WERI-Rb-1 (cell line): ENCODE results near the gene ALG9.

Experiments used
- DNase-seq: peaks from one replicate; pipeline ENCODE4 v3.0.0-alpha.2; 2020
- H3K27ac ChIP-seq: fragments of 250-450 bp; sonication (Bioruptor Pico); 2 replicates; pipeline ENCODE4 v1.5.1; 2020; ENCODE audit warnings: mild to moderate bottlenecking, moderate library complexity
- H3K27me3 ChIP-seq: fragments of 250-450 bp; sonication (Bioruptor Pico); 2 replicates; pipeline ENCODE4 v1.5.1; 2021; ENCODE audit warnings: mild to moderate bottlenecking, low read depth, moderate library complexity; ENCODE audit not compliant: insufficient read depth, severe bottlenecking
- H3K36me3 ChIP-seq: fragments of 250-450 bp; sonication (Bioruptor Pico); 2 replicates; pipeline ENCODE4 v1.5.1; 2020; ENCODE audit warnings: mild to moderate bottlenecking, moderate library complexity
- H3K4me3 ChIP-seq: 2 replicates; pipeline ENCODE4 v1.5.1; 2011; ENCODE audit warnings: low read depth, mild to moderate bottlenecking, control low read depth, low read length
- H3K9me3 ChIP-seq: fragments of 250-450 bp; sonication (Bioruptor Pico); 2 replicates; pipeline ENCODE4 v1.5.1; 2021; ENCODE audit warnings: mild to moderate bottlenecking, moderate library complexity; ENCODE audit not compliant: severe bottlenecking
- TF ChIP-seq, protein P1 (sequence below): IDR thresholded peaks from 2 replicates; pipeline ENCODE4 v1.5.1; 2011; ENCODE audit warnings: low read depth, mild to moderate bottlenecking, control low read depth, inconsistent platforms, low read length

ALG9 gene

GRCh38 chr11:111910676-111911562 is 39.5 kb upstream of the ALG9 start:
- H3K9me3 ChIP-seq: no peaks in the 10 kb centered on the region
- H3K36me3 ChIP-seq: no peaks in the 10 kb centered on the region
- H3K4me3 ChIP-seq: no peak overlapping the region
- TF ChIP-seq, protein P1, sequence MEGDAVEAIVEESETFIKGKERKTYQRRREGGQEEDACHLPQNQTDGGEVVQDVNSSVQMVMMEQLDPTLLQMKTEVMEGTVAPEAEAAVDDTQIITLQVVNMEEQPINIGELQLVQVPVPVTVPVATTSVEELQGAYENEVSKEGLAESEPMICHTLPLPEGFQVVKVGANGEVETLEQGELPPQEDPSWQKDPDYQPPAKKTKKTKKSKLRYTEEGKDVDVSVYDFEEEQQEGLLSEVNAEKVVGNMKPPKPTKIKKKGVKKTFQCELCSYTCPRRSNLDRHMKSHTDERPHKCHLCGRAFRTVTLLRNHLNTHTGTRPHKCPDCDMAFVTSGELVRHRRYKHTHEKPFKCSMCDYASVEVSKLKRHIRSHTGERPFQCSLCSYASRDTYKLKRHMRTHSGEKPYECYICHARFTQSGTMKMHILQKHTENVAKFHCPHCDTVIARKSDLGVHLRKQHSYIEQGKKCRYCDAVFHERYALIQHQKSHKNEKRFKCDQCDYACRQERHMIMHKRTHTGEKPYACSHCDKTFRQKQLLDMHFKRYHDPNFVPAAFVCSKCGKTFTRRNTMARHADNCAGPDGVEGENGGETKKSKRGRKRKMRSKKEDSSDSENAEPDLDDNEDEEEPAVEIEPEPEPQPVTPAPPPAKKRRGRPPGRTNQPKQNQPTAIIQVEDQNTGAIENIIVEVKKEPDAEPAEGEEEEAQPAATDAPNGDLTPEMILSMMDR: no peak
- no peak for DNase-seq
- H3K27ac ChIP-seq: no peak overlapping the region
- no peaks in the 10 kb centered on the region for H3K27me3 ChIP-seq

- H3K4me3 ChIP-seq: no peak overlapping the region
- no peaks in the 10 kb centered on the region for H3K9me3 ChIP-seq
- H3K36me3 ChIP-seq: no peaks in the 10 kb centered on the region
- TF ChIP-seq, protein P1: no peak
- H3K27me3 ChIP-seq: no peaks in the 10 kb centered on the region
- H3K27ac ChIP-seq: no peak overlapping the region
- no peak for DNase-seq
Measured at GRCh38 chr11:111909378-111909777, 38.0 kb upstream of the ALG9 start.

GRCh38 chr11:111908639-111909305 is 37.4 kb upstream of the ALG9 start:
- DNase-seq: no peak
- TF ChIP-seq, protein P1: no peak
- H3K27me3 ChIP-seq: no peaks in the 10 kb centered on the region
- H3K36me3 ChIP-seq: no peaks in the 10 kb centered on the region
- no peaks in the 10 kb centered on the region for H3K9me3 ChIP-seq
- no peak overlapping the region for H3K4me3 ChIP-seq
- H3K27ac ChIP-seq: no peak overlapping the region

- DNase-seq: no peak
- Histone ChIP-seq H3K27ac (no peak overlapping the region), H3K9me3 (no peaks in the 10 kb centered on the region), H3K27me3 (no peaks in the 10 kb centered on the region), H3K4me3 (no peak overlapping the region), H3K36me3 (no peaks in the 10 kb centered on the region)
- TF ChIP-seq, protein P1: no peak
Measured at GRCh38 chr11:111906680-111907079, 35.3 kb upstream of the ALG9 start.

DNA sequence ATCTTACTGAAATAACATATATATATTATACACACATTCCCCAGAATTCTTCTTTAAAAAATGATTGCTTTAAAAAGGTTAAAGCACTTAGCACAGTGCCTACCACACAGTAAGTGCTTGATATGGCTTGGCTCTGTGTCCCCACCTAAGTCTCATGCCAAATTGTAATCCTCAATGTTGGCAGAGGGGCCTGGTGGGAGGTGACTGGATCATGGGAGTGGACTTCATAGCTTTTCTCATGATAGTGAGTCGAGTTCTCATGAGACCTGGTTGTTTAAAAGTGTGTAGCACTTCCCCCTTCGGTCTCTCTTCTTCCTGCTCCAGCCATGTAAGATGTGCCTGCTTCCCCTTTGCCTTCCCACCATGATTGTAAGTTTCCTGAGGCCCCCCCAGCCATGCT is 34.0 kb upstream of the ALG9 start:
- Histone ChIP-seq H3K27me3 (no peaks in the 10 kb centered on the region), H3K27ac (no peak overlapping the region)

More for the DNA sequence above, 34.0 kb upstream of the ALG9 start:
- TF ChIP-seq, protein P1: no peak
- no peaks in the 10 kb centered on the region for H3K9me3 ChIP-seq
- H3K4me3 ChIP-seq: no peak overlapping the region
- DNase-seq: no peak
- H3K36me3 ChIP-seq: no peaks in the 10 kb centered on the region
